A549 (cell line): ENCODE data around the gene SYNPO2L. TPM values are rescaled to one million over a fixed set of nuclear protein-coding genes. Genes with fewer than 3 reads are reported as not detected.

Experiments
- ATAC-seq, 2 experiments: fragments of 200-7000 bp in 1 of 2; fragments of >200 bp in 1 of 2; cut with Nextera tagmentation in 1 of 2; cut with Tn5 transposase in 1 of 2; 3 replicates each; pipeline versions ENCODE4 v1.8.0 to v1.9.1; 2018 to 2020; ENCODE audit warnings: mild to moderate bottlenecking in 1 of 2, moderate library complexity in 1 of 2
- CTCF ChIA-PET: fragments of 300-600 bp; sonication (Branson Sonifier 250); formaldehyde crosslinking; extraction: SDS; loops from one replicate; lab custom pipeline; 2021; ENCODE audit warnings: antibody characterized with exemption, inconsistent platforms; lab: Yijun Ruan, JAX
- POLR2A ChIA-PET: fragments of 350-600 bp; formaldehyde crosslinking; extraction: SDS; loops from one replicate; lab custom pipeline; 2021; ENCODE audit warnings: antibody characterized with exemption, inconsistent platforms; lab: Yijun Ruan, JAX
- DNase-seq, 2 experiments: peaks; one replicate each; pipeline versions ENCODE4 v3.0.0 to v3.0.0-alpha.2; 2011 to 2016; ENCODE audit warnings: low read depth in 1 of 2, low spot score in 1 of 2
- FAIRE-seq: peaks from 2 replicates; lab custom pipeline; 2011; peaks lifted over from hg19 to GRCh38; lab: Jason Lieb, UNC
- H3K27ac ChIP-seq, 2 experiments: fragments of >200 bp; sonication (Bioruptor Twin); formaldehyde crosslinking; 3 replicates each; pipeline ENCODE4 v1.5.1; 2016 to 2017
- H3K4me1 ChIP-seq: fragments of >200 bp; sonication (Bioruptor Twin); formaldehyde crosslinking; 3 replicates; pipeline ENCODE4 v1.6.1; 2016
- H3K4me2 ChIP-seq: fragments of >200 bp; sonication (Bioruptor Twin); formaldehyde crosslinking; 3 replicates; pipeline ENCODE4 v1.6.1; 2016
- H3K4me3 ChIP-seq: fragments of >200 bp; sonication (Bioruptor Twin); formaldehyde crosslinking; 3 replicates; pipeline ENCODE4 v1.5.1; 2016
- H3K9me3 ChIP-seq: fragments of >200 bp; sonication (Bioruptor Twin); formaldehyde crosslinking; 3 replicates; pipeline ENCODE4 v1.6.1; 2016
- CBX2 ChIP-seq: fragments of 200-600 bp; sonication (generic); IDR thresholded peaks from 2 replicates; pipeline ENCODE4 v1.6.1; 2016; ENCODE audit warnings: low read depth, mild to moderate bottlenecking, borderline replicate concordance
- CEBPB ChIP-seq, 2 experiments: fragments of >200 bp in 1 of 2; sonication (Bioruptor Twin) in 1 of 2; formaldehyde crosslinking in 1 of 2; IDR thresholded peaks; 2 replicates each; pipeline ENCODE4 v1.6.1; 2012 to 2016
- CHD4 ChIP-seq: fragments of 200-600 bp; sonication (generic); IDR thresholded peaks from 2 replicates; pipeline ENCODE4 v1.6.1; 2016; ENCODE audit warnings: antibody characterized with exemption, mild to moderate bottlenecking, borderline replicate concordance
- E2F6 ChIP-seq: IDR thresholded peaks from 2 replicates; pipeline ENCODE4 v1.6.1; 2012; ENCODE audit warnings: low read depth, borderline replicate concordance
- EP300 ChIP-seq, 2 experiments: fragments of >200 bp; sonication (Bioruptor Twin); formaldehyde crosslinking; IDR thresholded peaks; 2 replicates in 1 of 2; 3 replicates in 1 of 2; pipeline ENCODE4 v1.6.1; 2016 to 2017
- ESRRA ChIP-seq: fragments of 150-350 bp; IDR thresholded peaks from 2 replicates; pipeline ENCODE4 v1.6.1; 2014; ENCODE audit warnings: mild to moderate bottlenecking, low read length, borderline replicate concordance
- FOSL2 ChIP-seq, 2 experiments: fragments of 450-650 bp in 1 of 2; fragments of >200 bp in 1 of 2; sonication (Bioruptor Twin) in 1 of 2; formaldehyde crosslinking; IDR thresholded peaks; 2 replicates each; pipeline versions ENCODE4 v1.5.0 to v1.6.1; 2016 to 2020; ENCODE audit warnings: mild to moderate bottlenecking in 1 of 2, moderate library complexity in 1 of 2
- GATA3 ChIP-seq: IDR thresholded peaks from 2 replicates; pipeline ENCODE4 v1.6.1; 2012; ENCODE audit warnings: borderline replicate concordance
- HEYL ChIP-seq: fragments of 250-450 bp; sonication (Bioruptor Pico); IDR thresholded peaks from 2 replicates; pipeline ENCODE4 v1.8.0; 2021; ENCODE audit warnings: mild to moderate bottlenecking, moderate library complexity
- KDM1A ChIP-seq: fragments of 200-600 bp; sonication (generic); IDR thresholded peaks from 2 replicates; pipeline ENCODE4 v1.6.1; 2016; ENCODE audit warnings: low read depth, mild to moderate bottlenecking
- KDM5A ChIP-seq: fragments of 200-600 bp; sonication (generic); IDR thresholded peaks from 2 replicates; pipeline ENCODE4 v1.6.1; 2016; ENCODE audit warnings: antibody characterized with exemption, mild to moderate bottlenecking
- MAFK ChIP-seq: fragments of 450-650 bp; IDR thresholded peaks from 2 replicates; pipeline ENCODE4 v1.6.1; 2014; ENCODE audit not compliant: partially characterized antibody
- MYC ChIP-seq: IDR thresholded peaks from 2 replicates; pipeline ENCODE4 v1.6.1; 2012; ENCODE audit warnings: mild to moderate bottlenecking, inconsistent platforms, low read length, improper control_type of control experiment, borderline replicate concordance
- PBX3 ChIP-seq: IDR thresholded peaks from 2 replicates; pipeline ENCODE4 v1.6.1; 2012
- PHF8 ChIP-seq: fragments of 200-600 bp; sonication (generic); IDR thresholded peaks from 2 replicates; pipeline ENCODE4 v1.6.1; 2016; ENCODE audit warnings: low read depth, mild to moderate bottlenecking, antibody characterized with exemption, moderate library complexity, borderline replicate concordance
- RAD21 ChIP-seq, 2 experiments: fragments of >200 bp in 1 of 2; sonication (Bioruptor Twin) in 1 of 2; formaldehyde crosslinking in 1 of 2; IDR thresholded peaks in 1 of 2; conservative IDR thresholded peaks in 1 of 2; 2 replicates in 1 of 2; 3 replicates in 1 of 2; pipeline ENCODE4 v1.6.1; 2012 to 2018; ENCODE audit warnings: inconsistent platforms in 1 of 2
- RNF2 ChIP-seq: fragments of 200-600 bp; sonication (generic); IDR thresholded peaks from 2 replicates; pipeline ENCODE4 v1.6.1; 2016; ENCODE audit warnings: low read depth, mild to moderate bottlenecking, antibody characterized with exemption, moderate library complexity, borderline replicate concordance
- SMC3 ChIP-seq: fragments of >200 bp; sonication (Bioruptor Twin); formaldehyde crosslinking; IDR thresholded peaks from 3 replicates; pipeline ENCODE4 v1.6.1; 2018; ENCODE audit warnings: inconsistent platforms
- SREBF2 ChIP-seq: fragments of 450-650 bp; IDR thresholded peaks from 2 replicates; pipeline ENCODE4 v1.6.1; 2014; ENCODE audit warnings: mild to moderate bottlenecking, moderate library complexity
- USF2 ChIP-seq: fragments of 450-650 bp; IDR thresholded peaks from 2 replicates; pipeline ENCODE4 v1.6.1; 2014; ENCODE audit warnings: antibody characterized with exemption
- WGBS: methylation state at CpG from one replicate; pipeline ENCODE4 v1.1.6; 2017; ENCODE audit errors: missing lambda C conversion rate; 5-methylcytosine and 5-hydroxymethylcytosine counted together
- polyA plus RNA-seq, 4 experiments: library from polyadenylated mRNA; depleted of rRNA in 3 of 4; stranded (reverse); fragments of >200 nt; fragmentation: RNase III in 1 of 4; extraction: RNeasy Plus Mini Kit Qiagen cat#74134 plus additional on column Dnase treatment in 1 of 4; gene quantifications; 2 replicates in 3 of 4; 3 replicates in 1 of 4; pipeline ENCODE4 v1.2.3, GENCODE V29; 2011 to 2017

The SYNPO2L gene
- polyA plus RNA-seq, 2 of the 4 experiments (the other 2 are of a cell fraction), result not detected

- ATAC-seq (no peak), FAIRE-seq (no peak)
These were observed 6.6 kb downstream of the SYNPO2L start for GRCh38 chr10:73648975-73649829.

GRCh38 chr10:73647875-73648651 is 7.8 kb downstream of the SYNPO2L start:
- no peak overlapping the region for H3K4me2 ChIP-seq
- TF ChIP-seq CHD4, result no peak
- no peaks in the 10 kb centered on the region for H3K9me3 ChIP-seq
- POLR2A ChIA-PET, result no interaction called here
- H3K27ac ChIP-seq, result no peak overlapping the region
- FAIRE-seq, result no peak
- WGBS, result 78% methylated on average over 31 of the region's 35 CpGs
- no peak for DNase-seq
- no peak for ATAC-seq
- CTCF ChIA-PET, result interaction anchor here (0.6 to 15.6 kb wide), 5 partner anchors 15 to 116 kb away, joined by 3 to 378 read pairs (median 4); no protein-coding TSS in a partner anchor
- H3K4me3 ChIP-seq, result no peak overlapping the region
- no peaks in the 10 kb centered on the region for H3K4me1 ChIP-seq

More at GRCh38 chr10:73648975-73649829, 6.6 kb downstream of the SYNPO2L start:
- ChIA-PET POLR2A (interaction anchor here (1.1 kb wide), 1 partner anchor 153 kb away, joined by 3 read pairs; the partner anchor contains the start of gene PPP3CB), CTCF (interaction anchor here (1.0 to 15.6 kb wide), 4 partner anchors 16 to 117 kb away, joined by 3 to 378 read pairs (median 4); no protein-coding TSS in a partner anchor)
- Histone ChIP-seq H3K9me3 (no peaks in the 10 kb centered on the region), H3K4me2 (no peak overlapping the region), H3K27ac (no peak overlapping the region), H3K4me3 (no peak overlapping the region), H3K4me1 (no peaks in the 10 kb centered on the region)
- no peak for DNase-seq
- no peak for TF ChIP-seq GATA3
- no peak for TF ChIP-seq EP300 (IDR thresholded peaks at IDR 0.05)
- no peak for TF ChIP-seq KDM1A
- TF ChIP-seq HEYL, result no peak
- 32% methylated on average over 4 of the region's 4 CpGs for WGBS

- FAIRE-seq (no peak), ATAC-seq (no peak), DNase-seq (no peak)
- H3K4me1 ChIP-seq, result no peaks in the 10 kb centered on the region
- no peak overlapping the region for H3K4me3 ChIP-seq
- WGBS, result 82% methylated on average over 16 of the region's 32 CpGs
- H3K9me3 ChIP-seq, result no peaks in the 10 kb centered on the region
- no peak overlapping the region for H3K27ac ChIP-seq
- TF ChIP-seq RNF2, result no peak
- TF ChIP-seq MAFK, result no peak
- TF ChIP-seq CBX2, result no peak
- TF ChIP-seq E2F6, result no peak
- no peak for TF ChIP-seq ESRRA
- no peak for TF ChIP-seq PHF8
- no peak for TF ChIP-seq FOSL2 (IDR thresholded peaks at IDR 0.05)
- TF ChIP-seq FOSL2 (CRISPR knock-in tag; IDR thresholded peaks at IDR 0.05), result no peak
- no peak for TF ChIP-seq PBX3
- no peak for TF ChIP-seq CEBPB (IDR thresholded peaks at IDR 0.05)
- no peak for TF ChIP-seq RAD21 (conservative IDR thresholded peaks at IDR 0.05 in 1 of 2, IDR thresholded peaks at IDR 0.05 in 1 of 2)
- no peak for TF ChIP-seq MYC
- no peak for TF ChIP-seq HEYL
- no peak for TF ChIP-seq SMC3
- no peak for TF ChIP-seq SREBF2
- TF ChIP-seq KDM5A, result no peak
- TF ChIP-seq USF2, result no peak
- no peak overlapping the region for H3K4me2 ChIP-seq
- ChIA-PET POLR2A (no interaction called here), CTCF (interaction anchor here (0.6 to 15.6 kb wide), 2 partner anchors 61 to 115 kb away, joined by 4 to 378 read pairs; no protein-coding TSS in a partner anchor)
These were observed 8.5 kb downstream of the SYNPO2L start for GRCh38 chr10:73647211-73647874.
